Caki2 (cell line): Measurements from ENCODE around the gene FYB2. TPM values are rescaled to one million over a fixed set of nuclear protein-coding genes. Genes with fewer than 3 reads are reported as not detected.

Source experiments
- DNase-seq: peaks from one replicate; pipeline ENCODE4 v3.0.0-alpha.2; 2015; ENCODE audit warnings: low read depth
- in situ Hi-C: cut with HindIII; loops from 2 replicates; pipeline ENCODE4 v1.10.0; 2016; ENCODE audit warnings: low sequenced_read_pairs, low pct_unique_long_range_greater_than_20kb, mixed read lengths
- total RNA-seq: library from RNA; depleted of rRNA; stranded (reverse); fragments of >200 nt; shearing (Covaris generic); gene quantifications from 2 replicates; pipeline ENCODE4 v1.2.3, GENCODE V29; 2014; ENCODE audit warnings: low replicate concordance

Gene FYB2
- total RNA-seq, 1 experiment from 2014 or later, result not detected

DNA sequence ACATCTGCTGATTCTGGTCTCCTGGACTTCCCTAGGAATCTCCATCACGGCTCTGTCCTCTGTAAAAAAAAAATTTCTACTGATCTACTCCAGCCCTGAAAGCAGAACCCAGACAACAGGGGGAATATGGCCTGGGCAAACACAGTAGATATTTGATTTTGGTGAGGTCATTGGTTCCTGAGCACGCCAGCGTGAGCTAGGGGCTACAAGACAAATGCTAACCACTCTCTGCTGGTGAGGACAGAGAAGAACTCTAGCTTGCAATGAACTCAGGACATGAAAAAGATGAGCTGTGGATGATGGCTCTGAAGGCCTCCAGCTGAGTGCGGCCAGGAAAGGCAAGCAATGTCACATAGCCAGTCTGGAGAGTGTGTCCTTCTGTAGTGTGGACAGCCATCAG, 17.2 kb upstream of the FYB2 start:
- in situ Hi-C loops, result no loop called here
- no peak for DNase-seq

DNA sequence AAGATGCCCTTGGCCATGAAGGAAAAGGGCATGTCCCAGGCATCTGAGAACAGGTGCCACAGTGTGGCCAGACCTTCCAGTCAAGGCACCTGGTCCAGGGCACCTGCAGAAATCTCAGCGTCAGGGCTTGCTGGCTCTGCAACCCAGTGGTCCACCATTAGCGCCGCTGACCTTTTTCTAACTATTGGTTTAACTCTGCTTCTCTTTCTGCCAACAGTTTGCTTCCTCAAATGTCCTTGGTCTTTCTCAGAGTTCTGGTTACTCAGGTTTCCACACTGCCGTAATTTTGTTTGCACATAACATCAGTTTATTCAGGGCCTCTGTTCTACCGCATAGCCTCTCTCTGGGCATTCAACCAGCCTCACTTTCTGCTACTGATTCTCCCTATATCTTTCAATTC, 16.5 kb upstream of the FYB2 start:
- in situ Hi-C loops, result no loop called here
- DNase-seq, result no peak

DNA sequence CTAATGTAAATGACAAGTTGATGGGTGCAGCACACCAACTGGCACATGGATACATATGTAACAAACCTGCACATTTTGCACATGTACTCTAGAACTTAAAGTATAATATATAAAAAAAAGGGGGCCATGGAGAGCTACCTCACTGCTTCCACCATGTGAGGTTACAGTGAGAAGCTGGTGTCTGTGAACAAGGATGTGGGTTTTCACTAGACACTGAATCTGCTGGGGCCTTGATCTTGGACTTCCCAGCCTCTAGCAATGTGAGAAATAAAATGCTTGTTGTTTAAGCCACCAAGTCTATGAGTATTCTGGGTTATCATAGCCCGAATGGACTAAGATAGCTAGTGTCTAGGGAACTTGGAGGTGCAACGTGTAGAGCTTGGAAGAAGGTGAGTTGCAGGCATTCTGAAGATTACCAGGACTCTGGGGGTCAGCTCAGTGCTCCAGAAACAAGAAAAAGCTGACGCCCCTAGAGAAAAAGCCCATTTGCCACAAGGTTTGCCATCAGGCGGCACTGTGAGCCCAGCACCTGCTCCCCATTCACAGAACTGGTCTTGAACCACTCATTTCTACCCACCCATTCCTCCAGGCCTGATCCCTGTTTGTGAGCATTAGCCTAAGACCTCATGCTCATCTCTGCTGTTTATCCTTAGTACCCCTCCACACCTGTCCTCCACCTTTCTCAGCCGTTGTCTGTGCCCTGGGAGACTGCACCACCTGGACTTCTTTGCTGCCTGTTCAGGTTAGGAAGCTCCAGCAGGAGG, 15.1 kb upstream of the FYB2 start:
- in situ Hi-C loops, result no loop called here

DNA sequence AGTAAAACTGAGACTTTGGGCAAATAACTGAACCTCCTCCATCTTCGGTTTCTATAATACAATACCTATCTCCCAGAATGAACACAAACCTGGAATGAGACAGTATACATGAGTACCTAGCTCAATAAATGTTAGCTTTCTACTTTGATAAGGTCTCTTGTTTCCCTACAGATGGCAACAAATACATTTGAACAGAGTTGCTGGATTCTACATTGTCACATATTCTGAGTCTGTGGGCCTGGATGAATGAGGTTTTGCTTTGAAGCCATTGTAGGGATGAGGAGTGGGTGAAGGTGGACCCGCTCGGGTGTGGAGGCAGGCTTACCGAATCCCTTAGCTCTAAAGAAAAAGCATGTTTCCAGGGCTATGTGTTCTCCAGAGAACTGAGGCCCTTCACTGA, 13.9 kb upstream of the FYB2 start:
- in situ Hi-C loops, result no loop called here
- DNase-seq, result no peak

More for the DNA sequence above, 15.1 kb upstream of the FYB2 start:
- no peak for DNase-seq

DNA sequence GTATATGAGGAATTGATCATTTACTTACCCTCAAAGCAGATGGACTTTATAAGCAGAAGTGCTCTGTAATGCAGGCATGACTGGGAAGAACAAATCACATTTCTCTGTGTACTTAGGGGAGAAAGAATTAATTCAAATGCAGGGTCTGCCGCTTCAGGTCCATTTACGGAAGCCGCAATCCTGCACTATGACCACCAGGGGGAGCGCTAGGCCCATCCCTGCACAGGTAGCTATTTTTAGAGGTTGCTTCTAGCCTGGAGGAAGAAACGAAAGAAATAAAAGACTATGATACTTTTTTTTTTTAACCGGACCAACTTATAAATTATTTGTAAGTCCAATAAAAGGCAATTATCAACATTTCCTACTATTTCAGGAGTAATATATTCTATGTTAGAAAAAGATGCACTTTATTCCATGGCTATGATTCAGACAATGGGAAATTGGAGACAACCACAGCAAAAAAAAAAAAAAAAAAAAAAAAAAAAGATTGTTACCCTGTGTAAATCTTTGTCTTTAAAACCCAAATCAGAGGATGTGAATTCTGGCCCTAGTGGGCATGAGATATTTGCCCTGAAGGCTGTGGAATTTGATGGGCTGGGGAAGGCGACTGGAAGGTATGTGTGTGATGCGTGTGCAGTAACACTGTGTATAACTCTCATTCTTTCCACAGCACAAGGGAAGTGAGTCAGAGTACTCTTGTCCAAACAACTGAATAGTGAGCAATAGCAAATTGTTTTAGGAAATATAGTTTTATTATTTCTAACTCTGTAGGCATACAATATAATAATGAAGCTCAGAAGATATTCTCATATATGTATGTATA, 12.9 kb upstream of the FYB2 start:
- peak; percentile 57 for DNase-seq
- in situ Hi-C loops, result no loop called here

DNA sequence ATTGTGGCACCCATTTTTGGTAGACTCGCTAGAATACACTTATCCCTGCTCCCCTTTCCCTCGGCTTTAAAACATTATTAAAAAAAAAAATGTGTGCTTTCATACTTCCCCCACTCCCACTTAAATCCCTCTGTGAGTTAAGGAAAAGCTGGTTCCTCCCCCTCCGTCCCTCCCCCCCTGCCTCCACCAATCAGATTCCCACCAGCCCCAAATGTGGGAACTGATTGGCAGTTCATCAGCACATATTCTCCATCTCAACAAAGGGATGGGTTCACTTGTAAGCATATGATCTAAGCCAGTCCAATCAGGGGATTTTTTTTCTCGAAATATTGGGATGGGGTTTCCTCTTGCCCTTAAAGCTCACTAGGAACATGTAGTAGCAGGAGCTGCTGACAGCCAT, 10.8 kb upstream of the FYB2 start:
- in situ Hi-C loops, result no loop called here
- no peak for DNase-seq

DNA sequence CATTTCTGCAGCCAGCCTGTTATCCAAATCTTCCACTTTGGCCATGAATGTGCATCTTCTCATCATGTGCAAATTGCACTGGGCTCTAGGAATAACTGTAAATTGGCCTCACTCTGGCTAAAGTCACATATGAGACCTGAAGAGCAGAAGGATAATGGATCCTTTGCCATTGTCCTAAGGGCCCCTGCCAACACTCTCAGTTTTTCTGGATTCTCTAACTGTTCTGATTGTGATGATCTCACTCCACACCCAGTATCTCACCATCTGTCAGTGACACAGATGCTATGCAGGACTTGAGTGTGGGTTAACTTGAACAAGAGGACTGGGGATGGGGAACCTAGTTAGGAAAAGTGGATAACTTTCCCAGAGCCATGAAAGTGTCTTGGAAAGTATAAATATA, 8.5 kb upstream of the FYB2 start:
- peak; percentile 8 for DNase-seq
- in situ Hi-C loops, result no loop called here

DNA sequence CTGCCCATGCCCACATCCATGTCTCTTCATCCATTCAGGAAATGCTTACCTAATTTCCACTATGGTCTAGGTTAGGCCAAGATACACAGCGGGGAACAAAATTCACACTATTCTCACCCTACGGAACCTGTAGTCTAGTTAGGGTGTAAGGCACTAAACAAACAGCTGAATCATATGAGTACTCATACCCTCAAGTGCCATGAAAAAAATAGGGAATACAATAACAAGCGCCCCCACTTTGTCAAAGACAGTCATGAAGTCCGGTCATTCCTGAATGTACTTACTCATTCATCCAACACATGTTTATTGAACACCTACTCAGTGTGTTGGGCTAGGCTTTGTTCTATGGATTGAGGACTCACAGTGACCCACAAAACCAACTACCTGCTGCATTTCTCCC, 6.2 kb upstream of the FYB2 start:
- no peak for DNase-seq
- in situ Hi-C loops, result no loop called here

DNA sequence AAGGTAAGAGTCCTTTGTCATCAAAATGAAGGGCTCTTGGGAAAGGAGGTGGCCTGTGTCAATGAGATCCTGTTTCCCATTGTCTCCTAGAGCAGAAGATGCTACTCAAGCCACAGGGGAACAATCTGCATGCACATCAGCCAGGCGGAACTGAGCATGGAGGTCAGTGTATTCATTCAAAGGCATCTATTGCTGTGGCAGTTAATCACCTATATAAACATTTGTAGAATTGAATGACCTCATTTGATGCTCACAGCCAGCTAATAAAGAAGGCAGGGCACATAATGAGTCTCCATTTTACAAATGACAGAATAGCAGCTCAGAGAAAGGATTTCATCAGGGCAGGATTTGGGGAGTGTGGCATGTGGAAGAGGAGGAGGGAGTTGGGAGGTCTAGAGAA, 5.7 kb upstream of the FYB2 start:
- in situ Hi-C loops, result no loop called here
- peak; percentile 51 for DNase-seq

DNA sequence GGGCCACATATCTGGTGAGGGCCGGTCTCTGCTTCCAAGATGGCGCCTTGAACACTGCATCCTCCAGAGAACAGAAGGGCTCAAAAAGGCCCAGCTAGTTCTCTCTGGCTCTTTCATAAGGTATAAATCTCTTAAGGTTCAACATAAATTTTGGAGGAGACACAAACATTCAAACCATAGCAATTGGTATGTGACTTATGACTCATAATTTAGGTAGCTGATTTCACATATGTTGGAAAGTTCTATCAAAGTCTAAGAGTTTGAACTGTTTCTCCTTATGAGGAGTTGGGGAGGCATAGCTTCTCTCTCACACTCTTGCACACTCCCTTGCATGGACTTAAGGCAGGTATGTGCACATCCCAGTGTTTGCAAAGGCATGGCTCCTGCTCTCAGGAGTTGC, 5.1 kb upstream of the FYB2 start:
- in situ Hi-C loops, result no loop called here
- no peak for DNase-seq

DNA sequence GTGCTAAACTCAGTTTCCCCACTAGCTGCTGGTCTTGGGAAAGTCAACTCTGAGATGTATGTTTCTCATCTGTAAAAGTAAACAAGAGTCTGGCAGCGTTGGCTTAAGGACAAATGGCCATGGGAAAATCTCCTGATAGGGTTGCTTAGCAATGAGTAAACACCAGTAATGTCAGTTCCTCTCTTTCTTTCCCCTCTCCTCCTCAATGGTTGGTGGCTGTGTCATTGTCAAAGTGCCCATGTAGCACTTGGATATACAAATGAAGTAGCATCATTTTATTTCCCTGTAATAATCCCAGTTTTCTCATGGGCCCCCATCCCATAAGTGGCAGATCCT, 2.2 kb upstream of the FYB2 start:
- in situ Hi-C loops, result no loop called here
- peak; percentile 30 for DNase-seq

DNA sequence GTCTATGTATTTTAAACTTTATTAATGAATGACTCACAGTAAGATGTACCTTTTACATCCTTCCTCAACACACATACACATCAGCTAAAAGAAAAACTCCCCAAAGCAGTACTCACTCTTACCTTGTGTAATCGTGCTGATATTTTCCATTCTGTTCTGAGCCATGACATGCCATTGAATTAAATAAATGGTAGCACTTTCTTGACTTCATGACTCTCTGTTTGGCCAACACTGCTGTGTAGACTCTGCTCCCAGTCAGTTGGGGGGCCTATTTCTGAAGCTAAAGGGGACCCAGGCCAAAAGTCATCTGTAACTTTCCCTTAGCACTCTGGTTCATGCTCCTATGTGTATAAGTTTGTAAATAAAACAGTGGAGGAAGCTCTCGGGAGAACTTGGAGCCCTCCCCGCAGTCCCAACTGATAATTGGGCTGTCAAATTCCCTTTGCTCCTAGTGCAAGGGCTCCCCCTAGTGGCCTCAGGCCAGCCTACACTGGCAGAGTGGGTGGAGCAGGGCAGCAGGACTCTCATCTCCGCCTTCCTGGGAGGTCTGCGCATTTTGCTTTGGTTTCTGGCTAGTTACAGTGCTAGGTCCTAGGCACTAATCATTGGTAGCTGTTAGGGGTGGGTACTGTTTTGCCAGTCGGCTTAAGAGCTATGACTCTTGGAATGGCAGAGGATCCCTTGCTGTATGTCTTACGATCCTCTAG, 1.7 kb upstream of the FYB2 start:
- in situ Hi-C loops, result no loop called here

DNA sequence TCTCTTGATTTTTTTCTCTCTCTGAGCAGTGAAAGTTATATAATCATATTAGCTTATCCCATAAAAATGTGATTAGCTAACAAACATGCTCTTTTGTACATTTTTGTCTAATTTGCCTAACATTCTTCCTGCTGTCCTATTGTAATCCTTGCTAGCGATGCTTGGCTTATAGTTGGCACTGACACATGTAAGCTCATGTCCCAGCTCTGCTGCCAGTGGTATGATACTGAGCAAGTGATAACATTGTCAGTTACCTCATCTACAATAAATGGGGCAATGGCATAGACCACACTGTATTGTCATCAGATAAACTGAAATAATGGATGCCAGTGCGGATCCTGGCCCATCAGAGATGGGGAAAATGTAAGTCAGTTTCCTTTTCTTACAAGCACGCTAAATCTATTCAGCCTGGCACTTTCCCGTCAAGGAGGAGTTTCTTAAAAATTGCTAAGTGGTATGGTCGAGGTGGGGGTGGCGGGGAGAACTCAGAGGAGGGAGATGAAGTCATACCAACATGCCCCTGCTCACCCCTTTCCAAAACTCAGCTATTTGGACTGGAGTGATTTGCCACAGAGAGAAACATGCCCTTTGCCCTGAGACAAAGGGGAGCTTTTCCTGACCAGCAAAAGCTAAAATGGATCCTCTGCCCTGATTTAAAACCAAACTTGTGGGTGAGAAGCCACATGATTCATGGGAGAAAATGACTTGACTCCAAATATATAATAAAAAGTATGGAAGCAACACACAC, 1.3 kb downstream of the FYB2 start:
- DNase-seq, result no peak
- in situ Hi-C loops, result no loop called here

More for the DNA sequence above, 1.7 kb upstream of the FYB2 start:
- peak; percentile 54 for DNase-seq

DNA sequence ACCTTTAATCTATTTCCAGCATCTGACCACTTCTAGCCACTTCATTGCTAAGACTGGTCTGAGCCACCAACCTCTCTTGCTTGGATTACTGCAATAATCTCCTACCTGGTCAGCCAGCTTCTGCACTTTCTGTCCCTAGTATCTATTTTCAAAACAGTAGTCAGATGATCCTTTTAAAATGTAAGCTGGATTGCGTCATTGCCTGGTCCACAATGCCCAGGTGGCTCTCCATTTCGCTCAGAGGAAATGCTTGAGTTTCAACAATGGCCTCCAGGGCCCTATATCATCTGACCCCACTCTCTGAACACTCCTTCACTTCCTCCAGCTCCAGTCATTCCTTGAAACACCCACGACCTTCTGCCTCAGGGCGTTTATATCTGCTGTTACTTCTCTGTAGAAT, 2.3 kb downstream of the FYB2 start:
- in situ Hi-C loops, result no loop called here
- no peak for DNase-seq

DNA sequence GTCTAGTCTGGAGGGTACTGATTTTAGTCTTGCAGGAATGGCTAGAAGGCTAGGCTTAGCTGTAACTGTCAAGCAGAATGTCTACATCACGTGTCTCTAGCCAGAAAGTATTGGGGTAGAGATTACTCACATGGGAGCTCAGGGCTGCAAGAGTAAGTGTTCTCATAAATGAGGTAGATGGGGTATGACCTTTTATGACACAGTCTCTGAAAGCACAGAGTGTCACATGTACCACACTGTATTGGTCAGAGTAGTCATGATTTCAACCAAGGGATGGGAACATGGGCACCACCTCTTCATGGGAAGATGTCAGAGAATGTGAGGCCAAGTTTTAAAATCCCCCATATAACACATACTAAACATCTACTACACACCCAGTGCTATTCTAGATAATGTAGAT, 2.9 kb downstream of the FYB2 start:
- no peak for DNase-seq
- in situ Hi-C loops, result no loop called here

DNA sequence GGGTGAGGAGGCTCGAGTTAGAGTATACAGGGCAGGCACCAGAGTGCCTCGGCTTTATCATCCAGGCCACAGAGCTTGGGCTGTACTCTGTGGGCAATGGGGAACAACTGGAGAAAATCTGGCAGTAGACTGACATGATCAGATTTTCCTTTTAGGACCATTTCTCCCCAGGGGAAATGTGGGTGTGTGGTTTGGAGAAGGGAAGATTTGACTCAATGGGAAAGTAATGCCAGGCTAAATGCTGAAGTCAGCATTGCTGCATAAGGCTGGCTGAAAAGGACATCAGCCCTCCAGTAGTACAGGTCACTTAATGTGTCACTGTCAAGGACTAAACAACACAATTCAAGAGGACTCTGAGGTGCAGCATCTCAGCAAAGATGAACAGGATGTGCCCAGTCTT, 5.0 kb downstream of the FYB2 start:
- no peak for DNase-seq
- in situ Hi-C loops, result no loop called here

DNA sequence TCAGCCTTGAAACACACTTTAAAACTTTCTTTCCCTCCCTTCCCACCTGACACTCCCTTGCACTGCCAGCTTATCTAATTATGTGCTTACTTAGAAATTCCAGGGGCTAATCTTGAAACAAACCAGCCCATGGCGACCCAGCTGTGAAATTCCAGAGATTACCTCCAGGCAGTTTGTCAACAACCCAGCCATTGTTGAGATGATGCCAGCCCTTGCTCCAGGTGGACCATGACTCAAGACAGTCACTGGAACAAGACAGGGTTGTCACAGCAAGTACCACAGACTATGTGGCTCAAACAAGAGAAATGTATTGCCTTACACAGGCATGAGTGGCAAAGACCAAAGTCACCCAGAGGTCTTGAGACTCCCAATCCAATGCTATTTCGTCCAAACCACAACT, 7.9 kb downstream of the FYB2 start:
- in situ Hi-C loops, result no loop called here

DNA sequence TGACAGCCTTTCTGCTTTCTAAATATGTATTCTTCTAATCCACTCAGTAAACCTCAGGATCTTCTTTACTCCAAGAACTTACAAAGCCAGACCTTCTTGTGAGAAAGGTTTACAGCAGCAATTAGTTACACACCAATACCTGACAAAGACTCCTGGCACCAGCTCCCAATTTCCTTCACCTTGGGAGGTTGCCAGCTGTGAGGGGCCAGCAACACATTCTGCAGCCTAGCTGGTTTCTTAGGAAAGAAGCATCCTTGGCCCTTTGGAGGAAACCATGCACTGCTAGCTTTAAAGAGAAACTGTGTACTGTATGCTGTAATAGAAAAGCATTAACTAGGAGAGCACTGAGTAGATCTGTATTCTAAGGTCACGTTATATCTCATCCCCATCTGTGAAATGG, 10.8 kb downstream of the FYB2 start:
- in situ Hi-C loops, result no loop called here
- DNase-seq, result no peak

More for the DNA sequence above, 7.9 kb downstream of the FYB2 start:
- DNase-seq, result peak; percentile 11

DNA sequence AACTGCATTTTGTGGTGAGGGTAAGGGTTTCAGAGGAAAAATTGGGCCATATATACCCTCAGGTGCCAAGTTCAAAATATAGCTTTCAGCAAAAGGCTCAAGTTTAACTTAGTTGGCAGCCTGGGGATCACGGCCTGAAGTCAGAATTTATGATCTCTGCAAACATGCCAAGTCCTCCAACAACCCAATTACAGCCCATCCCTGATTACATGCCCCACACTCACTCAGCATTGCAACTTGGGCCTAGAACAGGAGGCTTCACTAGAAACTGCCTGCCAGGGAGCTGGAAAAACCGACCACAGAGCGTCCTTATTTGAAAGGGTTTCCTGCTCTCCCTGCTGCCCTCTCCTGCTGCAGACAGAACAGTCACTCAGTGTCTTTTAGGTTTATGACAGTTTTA, 12.4 kb downstream of the FYB2 start:
- in situ Hi-C loops, result no loop called here
- no peak for DNase-seq
